ENCODE results near the gene MINDY1. TPM values are rescaled to one million over a fixed set of nuclear protein-coding genes. Genes with fewer than 3 reads are reported as not detected.
A peak's percentile ranks its signal among the peaks of the same experiment; 100 is the strongest.

The MINDY1 gene
- total RNA-seq, 1 experiment from 2014 or later: 6.8 TPM

- peak; percentile 95 for DNase-seq
- Histone ChIP-seq H2BK15ac (ENCODE audit: low read depth, low read length) (no peak overlapping the region), H2AK5ac (ENCODE audit: insufficient read length, low read length) (no peak overlapping the region), H2BK5ac (ENCODE audit: insufficient read length, low read length) (no peak overlapping the region), H3K79me2 (ENCODE audit: insufficient read depth, low read length) (no peaks in the 10 kb centered on the region), H3K4ac (ENCODE audit: low read depth, low read length) (no peak overlapping the region), H3K23ac (ENCODE audit: insufficient read length, low read depth, low read length) (no peak overlapping the region), H3K18ac (ENCODE audit: insufficient read length, low read depth, low read length) (peak overlapping the region; percentile 68), H4K5ac (ENCODE audit: insufficient read length, low read depth, low read length) (no peak overlapping the region), H3K23me2 (ENCODE audit: insufficient read length, low read depth, low read length, poor library complexity, severe bottlenecking) (no peaks in the 10 kb centered on the region), H4K8ac (replicated peaks; ENCODE audit: insufficient read length, low read depth, low read length) (no peak overlapping the region), H3K4me1 (ENCODE audit: insufficient read depth, low read length) (peaks cover 18% of the 10 kb centered on the region; the same call in 1 of the 2 replicates), H3K4me2 (ENCODE audit: insufficient read depth, insufficient read length, low read length) (peak overlapping the region; percentile 32), H3T11ph (ENCODE audit: low read length) (no peak overlapping the region), H3K27ac (ENCODE audit: insufficient read length, low read depth, low read length) (no peak overlapping the region), H3K79me1 (ENCODE audit: insufficient read depth, low read depth, low read length, poor library complexity, severe bottlenecking) (no peaks in the 10 kb centered on the region), H3K56ac (ENCODE audit: insufficient read length, low read depth, low read length) (no peak overlapping the region), H3K9me3 (ENCODE audit: control insufficient read depth, low read depth, low read length) (no peaks in the 10 kb centered on the region), H4K20me1 (ENCODE audit: control insufficient read depth, insufficient read depth, insufficient read length) (no peaks in the 10 kb centered on the region), H4K91ac (ENCODE audit: insufficient read length, low read depth, low read length) (no peak overlapping the region), H3K27me3 (ENCODE audit: insufficient read depth, low read length) (no peaks in the 10 kb centered on the region), H2AFZ (ENCODE audit: low read length) (no peak overlapping the region), H2BK120ac (ENCODE audit: low read depth, low read length, poor library complexity, severe bottlenecking) (no peak overlapping the region), H3K9ac (ENCODE audit: extremely low read depth, insufficient read length, low read length) (no peak overlapping the region), H2BK12ac (ENCODE audit: insufficient read length, low read depth, low read length) (no peak overlapping the region), H3K14ac (ENCODE audit: insufficient read depth, low read length) (peak overlapping the region; percentile 47), H2BK20ac (ENCODE audit: low read depth, low read length, poor library complexity, severe bottlenecking) (no peak overlapping the region)
- no peaks in the 10 kb centered on the region for H3K27me3 Mint-ChIP-seq (ENCODE audit: low read depth)
- H3K4me1 Mint-ChIP-seq: peaks cover 41 to 48% of the 10 kb centered on the region in 2 experiments
- peak overlapping the region in 1 of 2 experiments; percentile 5; a peak in 3 of 5 replicates for H3K4me3 Mint-ChIP-seq
- H3K27ac Mint-ChIP-seq: peak overlapping the region; percentile 63 to 91 (median 83); a peak in 6 of 7 replicates
- H3K36me3 Mint-ChIP-seq (ENCODE audit: insufficient read depth in 1 of 3, low read depth in 3 of 3): no peaks in the 10 kb centered on the region
- WGBS (ENCODE audit: extremely low coverage, insufficient read length, low lambda C conversion rate): no CpG with 5 or more reads among the region's 6 CpGs
- no peak for TF ChIP-seq CTCF (conservative IDR thresholded peaks at IDR 0.05)
- H3K9me3 Mint-ChIP-seq: no peaks in the 10 kb centered on the region
Observed at GRCh38 chr1:150981177-150981804, 25.4 kb downstream of the MINDY1 start.
